Smooth muscle cell (in vitro differentiated cells): ENCODE data around the gene MFSD6. TPM values are rescaled to one million over a fixed set of nuclear protein-coding genes. Genes with fewer than 3 reads are reported as not detected.

ENCODE experiments used
- DNase-seq: peaks from one replicate; lab custom pipeline; 2025; ENCODE audit not compliant: unreplicated experiment; lab: John Stamatoyannopoulos, UW
- H2AFZ ChIP-seq: fragments of 200-600 bp; sonication (generic); 2 replicates; pipeline ENCODE4 v1.6.0; 2016; ENCODE audit warnings: antibody characterized with exemption, low read depth, mild to moderate bottlenecking
- H3F3A ChIP-seq: fragments of 200-600 bp; sonication (generic); 2 replicates; pipeline ENCODE4 v1.6.0; 2017; ENCODE audit warnings: antibody characterized with exemption, low read depth
- H3K27ac ChIP-seq: fragments of 200-600 bp; sonication (generic); 2 replicates; pipeline ENCODE4 v1.5.1; 2016; ENCODE audit warnings: low read depth, mild to moderate bottlenecking
- H3K27me3 ChIP-seq: fragments of 200-600 bp; sonication (generic); 2 replicates; pipeline ENCODE4 v1.6.1; 2016; ENCODE audit warnings: low read depth, mild to moderate bottlenecking
- H3K36me3 ChIP-seq: fragments of 200-600 bp; sonication (generic); 2 replicates; pipeline ENCODE4 v1.5.1; 2016; ENCODE audit warnings: low read depth
- H3K4me1 ChIP-seq: fragments of 200-600 bp; sonication (generic); 2 replicates; pipeline ENCODE4 v1.5.1; 2016; ENCODE audit warnings: low read depth
- H3K4me2 ChIP-seq: fragments of 200-600 bp; sonication (generic); 2 replicates; pipeline ENCODE4 v1.6.0; 2016; ENCODE audit warnings: mild to moderate bottlenecking
- H3K4me3 ChIP-seq: fragments of 200-600 bp; sonication (generic); 2 replicates; pipeline ENCODE4 v1.5.1; 2016; ENCODE audit warnings: mild to moderate bottlenecking
- H3K79me2 ChIP-seq: fragments of 200-600 bp; sonication (generic); 2 replicates; pipeline ENCODE4 v1.6.0; 2016; ENCODE audit warnings: low read depth, mild to moderate bottlenecking
- H3K9ac ChIP-seq: fragments of 200-600 bp; sonication (generic); 2 replicates; pipeline ENCODE4 v1.6.0; 2016; ENCODE audit warnings: low read depth
- H3K9me3 ChIP-seq: fragments of 200-600 bp; sonication (generic); replicated peaks from 2 replicates; pipeline ENCODE4 v1.5.1; 2016; ENCODE audit warnings: low read depth
- H4K20me1 ChIP-seq: fragments of 200-600 bp; sonication (generic); 2 replicates; pipeline ENCODE4 v1.6.0; 2016; ENCODE audit warnings: low read depth
- WGBS: methylation state at CpG from one replicate; pipeline ENCODE4 v1.1.7; 2016; ENCODE audit warnings: low lambda C conversion rate; 5-methylcytosine and 5-hydroxymethylcytosine counted together
- polyA plus RNA-seq: library from polyadenylated mRNA; unstranded; fragments of >200 nt; fragmentation: Nextera tagmentation; extraction: Ambion mirVana; gene quantifications from 2 replicates; pipeline ENCODE4 v1.2.1, GENCODE V29; 2016
- total RNA-seq: library from RNA; depleted of rRNA; stranded (reverse); fragments of >200 nt; gene quantifications from 2 replicates; pipeline ENCODE4 v1.2.3, GENCODE V29; 2014
- TF ChIP-seq, protein P1 (sequence below): fragments of 200-600 bp; sonication (generic); IDR thresholded peaks from 2 replicates; pipeline ENCODE4 v1.5.1; 2017; ENCODE audit warnings: borderline replicate concordance, mild to moderate bottlenecking, antibody characterized with exemption; ENCODE audit not compliant: insufficient read depth, poor library complexity, severe bottlenecking

MFSD6 gene
- total and polyA plus RNA-seq, 2 experiments from 2014 or later = 1.2 to 3.6 TPM

DNA sequence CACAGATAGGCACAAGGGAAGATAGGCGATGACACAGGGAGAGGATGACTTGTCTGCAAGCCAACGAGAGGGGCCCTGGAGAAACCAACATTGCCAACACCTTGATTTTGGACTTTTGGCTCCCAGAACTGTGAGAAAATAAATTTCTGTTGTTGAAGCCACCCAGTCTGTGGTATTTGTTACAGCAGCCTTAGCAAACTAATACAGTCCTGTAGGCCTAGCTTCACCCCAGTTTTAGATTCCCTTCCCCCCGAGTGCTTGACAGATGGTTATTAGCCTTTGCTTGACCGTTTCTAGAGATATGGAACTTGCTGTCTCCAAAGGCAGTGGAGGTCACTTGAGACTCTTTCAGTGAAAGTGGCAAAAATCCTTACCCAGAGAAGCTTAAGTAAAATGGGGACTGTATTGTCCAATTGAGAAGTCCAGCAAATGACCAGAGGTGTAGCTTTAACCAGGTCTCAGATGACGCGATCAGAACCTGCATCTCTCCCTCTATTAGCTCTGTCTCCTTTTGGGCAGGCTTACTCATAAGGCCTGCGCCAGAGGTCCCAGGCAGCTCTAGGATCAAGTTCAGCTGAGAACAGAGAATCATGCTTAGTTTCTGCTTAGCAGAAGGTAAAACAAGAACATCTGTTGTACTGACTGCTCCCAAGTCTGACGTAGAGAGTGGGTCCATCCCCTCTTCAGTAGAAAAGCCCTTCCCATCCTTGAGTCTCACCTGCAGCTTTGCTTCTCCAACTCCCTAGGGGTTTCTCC, 50.4 kb downstream of the MFSD6 start:
- H3K27ac ChIP-seq = no peak overlapping the region
- no peak for DNase-seq
- H3F3A ChIP-seq = no peaks in the 10 kb centered on the region
- H3K4me3 ChIP-seq = no peak overlapping the region
- no peaks in the 10 kb centered on the region for H3K27me3 ChIP-seq
- H4K20me1 ChIP-seq = no peaks in the 10 kb centered on the region
- H3K79me2 ChIP-seq = no peaks in the 10 kb centered on the region
- no peaks in the 10 kb centered on the region for H3K36me3 ChIP-seq
- no peaks in the 10 kb centered on the region for H3K9me3 ChIP-seq
- H3K4me1 ChIP-seq = no peaks in the 10 kb centered on the region
- no peak overlapping the region for H2AFZ ChIP-seq
- no peak overlapping the region for H3K9ac ChIP-seq
- TF ChIP-seq, protein P1, sequence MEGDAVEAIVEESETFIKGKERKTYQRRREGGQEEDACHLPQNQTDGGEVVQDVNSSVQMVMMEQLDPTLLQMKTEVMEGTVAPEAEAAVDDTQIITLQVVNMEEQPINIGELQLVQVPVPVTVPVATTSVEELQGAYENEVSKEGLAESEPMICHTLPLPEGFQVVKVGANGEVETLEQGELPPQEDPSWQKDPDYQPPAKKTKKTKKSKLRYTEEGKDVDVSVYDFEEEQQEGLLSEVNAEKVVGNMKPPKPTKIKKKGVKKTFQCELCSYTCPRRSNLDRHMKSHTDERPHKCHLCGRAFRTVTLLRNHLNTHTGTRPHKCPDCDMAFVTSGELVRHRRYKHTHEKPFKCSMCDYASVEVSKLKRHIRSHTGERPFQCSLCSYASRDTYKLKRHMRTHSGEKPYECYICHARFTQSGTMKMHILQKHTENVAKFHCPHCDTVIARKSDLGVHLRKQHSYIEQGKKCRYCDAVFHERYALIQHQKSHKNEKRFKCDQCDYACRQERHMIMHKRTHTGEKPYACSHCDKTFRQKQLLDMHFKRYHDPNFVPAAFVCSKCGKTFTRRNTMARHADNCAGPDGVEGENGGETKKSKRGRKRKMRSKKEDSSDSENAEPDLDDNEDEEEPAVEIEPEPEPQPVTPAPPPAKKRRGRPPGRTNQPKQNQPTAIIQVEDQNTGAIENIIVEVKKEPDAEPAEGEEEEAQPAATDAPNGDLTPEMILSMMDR = no peak
- 97% methylated on average over 8 of the region's 8 CpGs for WGBS
- H3K4me2 ChIP-seq = no peak overlapping the region

DNA sequence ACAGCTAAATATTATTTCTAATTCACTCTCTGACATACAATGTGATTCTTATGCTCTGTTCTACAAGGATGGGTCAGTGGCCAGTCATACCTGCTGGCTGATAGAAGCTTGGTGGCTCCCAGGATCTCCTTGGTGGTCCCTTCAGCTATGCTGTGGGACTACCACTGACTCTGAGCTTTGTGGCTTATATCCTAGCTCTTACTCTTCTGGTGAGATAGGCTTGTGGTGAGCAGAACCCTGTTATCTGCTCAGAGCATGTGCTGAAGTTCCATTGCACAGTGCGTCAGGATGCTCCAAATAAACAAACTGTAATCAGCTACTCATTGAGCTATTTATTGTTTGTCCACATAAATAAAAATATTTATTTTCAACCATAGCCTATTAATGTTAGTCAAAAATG, 51.7 kb downstream of the MFSD6 start:
- Histone ChIP-seq H3K4me3 (no peak overlapping the region), H3K4me2 (no peak overlapping the region), H3K79me2 (no peaks in the 10 kb centered on the region), H2AFZ (no peak overlapping the region), H3K27ac (no peak overlapping the region), H3K9ac (no peak overlapping the region), H4K20me1 (no peaks in the 10 kb centered on the region), H3F3A (no peaks in the 10 kb centered on the region), H3K27me3 (no peaks in the 10 kb centered on the region), H3K4me1 (no peaks in the 10 kb centered on the region), H3K9me3 (no peaks in the 10 kb centered on the region), H3K36me3 (no peaks in the 10 kb centered on the region)
- WGBS = 54% methylated on average over 1 of the region's 1 CpG
- TF ChIP-seq, protein P1 = no peak
- DNase-seq = no peak

DNA sequence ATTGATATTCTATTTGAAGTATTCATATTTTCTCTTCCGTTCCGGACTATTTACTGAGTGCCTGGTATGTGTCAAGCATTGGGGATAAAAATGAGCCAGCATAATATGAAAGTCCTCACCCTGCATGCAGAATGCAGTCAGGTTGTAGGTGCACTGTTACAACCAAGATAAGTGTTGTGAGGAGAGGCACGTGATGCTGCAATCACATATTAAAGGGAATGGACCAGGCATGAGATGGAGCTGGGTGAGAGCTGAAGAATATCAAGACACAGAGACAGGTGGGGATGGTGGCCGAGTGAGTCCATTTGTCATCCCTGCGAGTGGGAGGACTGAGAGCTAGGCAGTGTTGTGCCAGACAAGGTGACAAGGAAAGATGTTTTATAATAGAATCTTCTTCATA, 52.3 kb downstream of the MFSD6 start:
- Histone ChIP-seq H3K36me3 (no peaks in the 10 kb centered on the region), H3K4me3 (no peak overlapping the region), H3K4me1 (no peaks in the 10 kb centered on the region), H3K4me2 (no peak overlapping the region), H3K79me2 (no peaks in the 10 kb centered on the region), H4K20me1 (no peaks in the 10 kb centered on the region), H2AFZ (no peak overlapping the region), H3K27me3 (no peaks in the 10 kb centered on the region), H3K9ac (no peak overlapping the region), H3F3A (no peaks in the 10 kb centered on the region), H3K9me3 (no peaks in the 10 kb centered on the region), H3K27ac (no peak overlapping the region)
- DNase-seq = no peak
- TF ChIP-seq, protein P1 = no peak
- WGBS = 89% methylated on average over 5 of the region's 5 CpGs

DNA sequence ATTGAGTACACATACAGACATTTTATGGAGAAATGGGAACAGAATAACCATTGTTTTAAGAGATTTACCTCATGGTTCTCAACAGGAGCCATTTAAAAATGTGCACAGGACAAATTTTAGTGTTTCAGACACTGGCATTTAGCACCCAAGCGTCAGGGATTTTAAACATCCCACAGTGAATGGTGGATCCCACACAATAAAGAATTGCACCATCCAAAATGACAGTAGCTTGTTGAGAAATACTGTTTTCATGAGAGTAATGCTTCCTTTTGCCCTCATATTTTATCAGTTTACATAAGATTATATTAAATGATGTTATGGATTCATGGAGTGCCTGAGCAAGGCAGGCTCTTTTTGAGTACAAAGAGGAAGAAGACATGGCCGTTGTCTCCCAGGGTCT, 54.0 kb downstream of the MFSD6 start:
- TF ChIP-seq, protein P1 = no peak
- H4K20me1 ChIP-seq = no peaks in the 10 kb centered on the region
- no peaks in the 10 kb centered on the region for H3K4me1 ChIP-seq
- no peaks in the 10 kb centered on the region for H3K27me3 ChIP-seq
- H3K4me2 ChIP-seq = no peak overlapping the region
- H3F3A ChIP-seq = no peaks in the 10 kb centered on the region
- H3K9me3 ChIP-seq = no peaks in the 10 kb centered on the region
- no peaks in the 10 kb centered on the region for H3K79me2 ChIP-seq
- no peak overlapping the region for H3K4me3 ChIP-seq
- no peaks in the 10 kb centered on the region for H3K36me3 ChIP-seq
- H3K9ac ChIP-seq = no peak overlapping the region
- 86% methylated on average over 2 of the region's 2 CpGs for WGBS
- H3K27ac ChIP-seq = no peak overlapping the region
- DNase-seq = no peak
- no peak overlapping the region for H2AFZ ChIP-seq
